Erythroblast (primary cell): Measurements from ENCODE around the gene IZUMO4.
"Not testable (repeated sequence)": the region's sequence is repeated elsewhere in the genome, so short reads cannot be mapped to it uniquely, and the experiment has no call there.

ENCODE experiments used
- GATA1 ChIP-seq: IDR thresholded peaks from 2 replicates; pipeline ENCODE4 v1.6.1; 2011; ENCODE audit warnings: low read depth, mild to moderate bottlenecking, control low read depth, low read length, moderate library complexity
- POLR2A ChIP-seq: IDR thresholded peaks from 2 replicates; pipeline ENCODE4 v1.6.1; 2011; ENCODE audit warnings: mild to moderate bottlenecking, low read length

GRCh38 chr19:2131012-2131975, 34.6 kb downstream of the IZUMO4 start:
- TF ChIP-seq POLR2A, GATA1: not testable (repeated sequence)
